SHP77 (cell line): Measurements from ENCODE around the gene ADAT3.

Experiments
- DNase-seq, 2 experiments: peaks; one replicate each; lab custom pipeline; 2025; lab: John Stamatoyannopoulos, UW

ADAT3 gene

DNA sequence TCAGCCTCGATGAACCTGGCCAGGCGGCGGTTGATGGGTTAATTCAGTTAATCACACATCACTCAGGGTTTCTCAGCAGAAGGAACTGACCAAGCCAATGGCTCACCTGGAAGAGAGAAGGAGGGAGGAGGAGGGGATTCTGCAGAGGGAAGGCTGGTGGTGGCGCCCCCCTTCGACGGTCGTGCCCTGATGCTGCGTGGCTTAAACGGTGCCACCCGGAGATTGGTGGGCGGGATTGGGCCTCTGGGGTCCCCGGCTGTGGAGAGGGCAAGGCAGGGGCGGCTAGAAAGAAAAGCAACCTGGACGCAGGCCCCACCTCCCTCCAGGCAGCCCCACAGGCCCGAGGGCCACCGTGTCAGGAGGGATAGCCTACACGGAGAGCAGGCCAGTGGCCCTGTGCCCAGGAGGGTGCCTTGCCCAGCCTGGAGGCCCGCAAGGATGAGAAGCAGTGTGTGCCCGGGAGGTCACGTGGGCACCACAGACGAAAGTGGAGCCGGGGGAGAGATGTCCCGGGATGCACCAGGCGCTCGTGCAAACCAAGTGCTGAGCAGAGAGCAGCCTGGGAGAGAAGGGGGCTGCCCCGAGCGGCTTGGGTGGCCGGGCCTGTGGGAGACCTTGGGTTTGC is 51.8 kb downstream of the ADAT3 start:
- DNase-seq = no peak

DNA sequence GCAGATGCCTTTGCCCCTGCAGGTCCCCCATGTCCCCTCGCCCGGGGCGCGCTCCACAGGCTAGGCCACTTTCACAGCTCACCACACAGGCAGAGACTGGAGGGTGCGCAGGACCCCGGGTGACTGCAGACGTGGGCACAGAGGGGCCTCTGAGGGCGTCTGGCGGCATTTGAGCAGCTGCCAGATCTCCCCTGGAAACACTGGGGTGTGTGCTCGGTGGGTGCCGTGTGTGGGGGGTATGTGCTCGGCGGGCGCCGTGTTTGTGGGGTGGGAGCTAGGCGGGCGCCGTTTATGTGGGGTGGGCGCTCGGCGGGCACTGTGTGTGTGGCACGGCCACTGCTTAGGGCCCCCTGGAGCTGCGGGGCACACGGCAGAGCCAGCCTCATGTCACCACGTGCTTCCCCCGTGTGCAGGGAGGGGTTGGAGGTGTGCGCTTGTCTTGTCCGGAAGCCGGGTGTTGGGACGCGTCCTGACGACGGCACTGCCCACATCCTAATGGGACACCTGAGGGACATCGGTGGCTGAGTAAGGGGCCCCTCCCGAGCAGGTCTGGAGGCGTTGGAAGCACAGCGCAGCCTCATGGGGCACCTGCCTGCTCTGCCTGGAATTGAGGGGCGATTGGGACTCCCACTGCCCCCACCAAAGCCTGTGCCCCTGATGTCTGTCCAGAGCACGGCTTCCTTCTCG is 52.5 kb downstream of the ADAT3 start:
- no peak for DNase-seq

DNA sequence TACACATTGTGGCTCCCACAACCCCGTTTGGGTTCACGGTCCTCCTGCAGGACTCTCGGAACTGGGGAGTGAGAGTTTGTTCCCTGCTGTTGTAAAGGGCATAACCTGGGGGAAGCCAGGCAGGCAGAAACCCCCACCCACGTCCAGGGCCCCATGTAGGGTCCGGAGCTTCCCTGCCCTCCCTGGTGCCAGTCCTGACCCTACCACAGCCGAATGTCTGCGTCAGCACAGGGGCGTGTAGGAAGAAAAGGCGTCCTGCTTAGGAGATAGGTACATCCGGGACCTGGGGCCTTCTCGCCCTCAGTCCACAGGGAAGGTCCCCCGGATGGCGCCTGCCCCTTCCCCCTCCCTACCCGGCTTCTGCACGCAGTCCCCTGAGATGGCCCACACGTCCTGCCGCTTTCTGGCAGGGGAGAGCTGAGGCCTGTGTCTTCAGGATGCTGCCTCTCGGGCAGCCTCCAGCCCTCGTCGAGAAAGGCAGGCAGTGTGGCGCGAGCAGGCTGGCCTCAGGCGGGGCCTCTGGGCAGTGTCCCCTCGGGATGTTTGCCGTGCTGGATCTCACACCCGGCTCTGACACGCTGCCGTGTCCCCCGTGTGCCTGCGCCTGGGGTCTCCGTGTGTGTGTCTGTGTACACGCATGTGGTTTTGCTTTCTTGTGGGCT is 54.9 kb downstream of the ADAT3 start:
- no peak for DNase-seq

DNA sequence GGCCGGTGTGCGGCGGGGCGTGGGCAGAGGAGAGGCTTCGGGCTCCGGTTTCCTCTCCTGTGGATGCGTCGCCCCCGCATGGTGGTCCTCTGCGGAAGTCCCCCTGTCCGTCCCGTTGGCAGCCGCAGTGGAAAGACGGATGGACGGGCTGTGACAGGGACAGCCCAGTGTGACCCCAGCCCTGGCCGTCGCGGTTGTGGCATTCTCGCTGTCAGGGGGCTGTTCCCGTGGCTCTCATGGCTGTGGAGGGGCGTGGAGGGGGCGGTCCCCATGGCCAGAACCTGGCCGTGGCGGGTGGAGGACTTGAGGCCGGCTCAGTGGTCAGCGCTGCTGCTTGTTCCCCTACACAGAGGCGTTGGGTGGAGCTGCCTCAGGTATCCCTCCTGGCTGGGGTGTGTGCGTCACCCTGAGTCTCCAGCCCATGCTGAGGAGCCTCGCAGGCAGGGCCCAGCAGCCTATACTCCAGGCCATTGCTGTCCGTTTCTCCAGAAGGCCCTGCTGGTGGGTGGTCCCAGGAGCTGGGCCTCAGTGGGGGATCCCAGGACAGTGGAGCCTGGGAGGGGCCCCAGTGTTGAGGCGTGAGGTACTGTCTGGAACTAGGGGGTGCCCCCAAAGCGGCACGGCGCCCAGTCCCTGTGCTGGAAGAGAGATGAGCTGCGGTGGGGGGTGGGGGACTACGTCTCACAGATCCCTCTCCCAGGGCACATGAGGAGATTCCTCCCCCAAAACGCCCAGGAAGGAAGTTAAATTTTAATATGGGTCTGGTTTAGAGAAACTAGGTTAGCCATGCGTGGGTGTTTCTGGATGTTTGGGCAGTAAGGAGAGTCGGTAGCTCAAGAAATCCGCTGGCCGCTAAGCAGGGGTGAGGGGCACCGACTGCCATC is 56.0 kb downstream of the ADAT3 start:
- DNase-seq = no peak

DNA sequence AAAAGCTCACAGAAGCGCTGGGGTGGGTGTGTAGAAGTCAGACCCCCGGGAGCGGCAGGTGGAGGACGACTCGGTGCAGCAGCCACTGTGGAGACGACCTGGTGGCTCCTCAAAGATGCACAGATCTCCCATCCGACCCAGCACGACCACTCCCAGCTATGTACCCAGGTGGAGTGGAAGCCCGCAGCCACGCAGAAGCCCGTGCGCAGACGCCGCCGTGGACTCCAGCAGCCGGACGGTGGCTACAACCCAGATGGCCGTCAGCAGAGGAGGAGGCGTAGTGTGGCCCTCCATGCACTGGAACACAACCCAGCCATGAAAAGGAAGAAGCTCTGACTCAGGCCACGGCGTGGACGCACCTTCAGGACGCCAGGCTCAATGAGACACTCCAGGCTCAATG is 57.5 kb downstream of the ADAT3 start:
- DNase-seq = no peak
